NCI-H2227 (cell line): ENCODE data around the gene PYGM.
"Not testable (repeated sequence)": the region's sequence is repeated elsewhere in the genome, so short reads cannot be mapped to it uniquely, and the experiment has no call there.

ENCODE experiments used
- DNase-seq: peaks from one replicate; lab custom pipeline; 2025; ENCODE audit not compliant: unreplicated experiment; lab: John Stamatoyannopoulos, UW

PYGM gene

GRCh38 chr11:64718780-64719124 is 41.0 kb downstream of the PYGM start:
- DNase-seq, result no peak

- no peak for DNase-seq
These were observed 41.5 kb downstream of the PYGM start for GRCh38 chr11:64718084-64718779.

DNA sequence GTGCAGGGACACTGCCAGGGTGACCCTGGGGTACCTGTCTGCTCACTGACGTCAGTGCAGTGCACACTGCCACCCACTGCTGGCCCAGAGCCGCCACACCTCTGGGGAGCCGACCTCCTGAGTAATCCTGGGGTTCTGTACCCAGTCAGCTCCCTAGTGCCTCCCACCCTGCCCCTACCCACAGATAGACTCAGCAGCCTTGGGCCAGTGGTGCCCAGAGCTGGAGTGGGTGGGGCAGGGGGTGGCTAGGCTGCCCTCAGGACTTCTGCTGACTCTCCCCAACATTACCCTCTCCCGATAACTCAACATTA is 42.6 kb downstream of the PYGM start:
- DNase-seq, result no peak

DNA sequence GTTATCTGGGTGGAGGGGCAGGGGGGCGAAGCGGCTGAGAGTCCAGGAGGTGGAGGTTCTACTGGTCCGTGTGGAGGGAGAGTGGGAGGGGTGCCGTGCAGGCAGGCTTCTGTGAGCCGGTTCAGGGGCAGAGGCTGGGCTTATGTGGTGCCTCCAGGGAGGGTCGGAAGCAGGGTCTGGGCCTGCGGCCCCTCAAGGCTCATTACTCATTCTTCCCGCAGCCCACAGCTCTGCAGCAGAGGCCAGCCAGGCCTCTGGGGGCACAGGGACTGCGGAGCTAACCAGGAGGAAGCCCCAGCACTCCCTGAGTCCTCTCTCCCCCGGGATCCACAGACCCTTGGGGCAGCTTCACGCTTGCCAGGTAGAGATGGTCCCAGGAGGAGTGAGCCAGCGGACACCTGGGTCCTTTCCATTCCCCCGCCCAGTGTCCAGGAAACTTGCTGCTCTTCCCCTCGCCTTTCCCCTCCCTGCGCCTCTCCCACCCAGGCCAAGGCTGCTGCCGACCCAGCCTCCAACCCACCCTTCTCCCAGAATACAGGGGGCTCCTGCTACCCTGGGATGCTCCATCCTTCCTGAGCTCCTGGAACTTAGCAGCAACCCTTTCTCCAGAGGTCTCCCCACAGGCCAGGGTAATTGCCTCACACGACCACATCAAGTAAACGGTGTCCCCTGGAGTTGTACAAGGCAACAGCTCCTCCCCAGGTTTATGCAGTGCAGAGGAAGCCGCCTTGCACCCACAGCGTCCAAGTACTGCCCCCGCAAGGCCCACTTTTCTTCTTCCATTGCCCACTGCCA is 43.1 kb downstream of the PYGM start:
- DNase-seq, result no peak

GRCh38 chr11:64715756-64716472 is 43.9 kb downstream of the PYGM start:
- DNase-seq, result no peak

- no peak for DNase-seq
These were observed 44.7 kb downstream of the PYGM start for GRCh38 chr11:64715110-64715509.

DNA sequence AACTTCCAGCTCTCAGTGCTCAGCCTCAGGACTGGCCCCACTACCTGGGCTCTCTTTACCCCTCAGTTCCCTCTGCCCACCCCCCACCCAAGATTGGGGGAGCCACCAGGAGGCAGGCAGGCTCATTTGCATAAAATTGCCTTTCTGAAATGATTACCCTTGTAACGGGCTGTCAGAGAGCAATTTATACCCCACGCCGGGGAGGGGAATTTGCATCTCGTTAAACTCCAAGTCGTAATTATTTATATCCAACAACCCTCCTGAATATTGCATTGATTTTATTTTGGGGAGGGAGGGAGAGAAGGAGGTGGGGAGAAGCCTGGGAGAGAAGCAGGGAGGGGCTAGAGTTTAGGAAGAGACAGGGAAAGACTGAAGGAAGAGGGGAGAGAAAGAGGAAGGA is 45.1 kb downstream of the PYGM start:
- no peak for DNase-seq

DNA sequence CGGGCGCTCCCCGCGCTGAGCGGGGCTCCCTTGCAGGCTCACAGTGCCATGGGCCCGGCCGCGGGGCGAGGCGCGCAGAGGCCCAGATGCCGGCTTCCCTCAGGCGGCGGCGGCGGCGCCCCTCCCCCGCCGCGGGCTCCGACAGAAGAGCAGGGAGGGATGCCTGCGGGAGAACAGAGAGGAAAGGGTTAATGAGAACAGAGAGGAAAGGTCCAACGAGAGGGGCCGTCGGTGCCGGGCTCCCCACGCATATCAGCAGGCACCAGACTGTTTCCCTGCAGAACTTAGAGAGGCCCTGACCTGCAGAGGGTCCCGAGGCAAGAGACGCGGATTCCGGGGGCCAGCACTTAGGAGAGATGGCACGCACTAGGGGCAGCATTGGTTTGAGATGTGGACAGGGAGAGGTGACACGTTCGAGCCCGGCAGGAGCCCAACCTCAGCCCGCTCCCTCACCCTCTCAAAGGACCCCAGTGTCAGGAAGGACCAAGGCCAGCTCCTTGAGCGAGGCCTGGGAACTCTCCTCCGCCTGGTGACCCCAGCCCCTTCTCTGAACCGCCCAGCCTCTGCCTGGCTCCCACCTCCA is 45.9 kb downstream of the PYGM start:
- no peak for DNase-seq

GRCh38 chr11:64713016-64713707 is 46.6 kb downstream of the PYGM start:
- DNase-seq, result no peak

DNA sequence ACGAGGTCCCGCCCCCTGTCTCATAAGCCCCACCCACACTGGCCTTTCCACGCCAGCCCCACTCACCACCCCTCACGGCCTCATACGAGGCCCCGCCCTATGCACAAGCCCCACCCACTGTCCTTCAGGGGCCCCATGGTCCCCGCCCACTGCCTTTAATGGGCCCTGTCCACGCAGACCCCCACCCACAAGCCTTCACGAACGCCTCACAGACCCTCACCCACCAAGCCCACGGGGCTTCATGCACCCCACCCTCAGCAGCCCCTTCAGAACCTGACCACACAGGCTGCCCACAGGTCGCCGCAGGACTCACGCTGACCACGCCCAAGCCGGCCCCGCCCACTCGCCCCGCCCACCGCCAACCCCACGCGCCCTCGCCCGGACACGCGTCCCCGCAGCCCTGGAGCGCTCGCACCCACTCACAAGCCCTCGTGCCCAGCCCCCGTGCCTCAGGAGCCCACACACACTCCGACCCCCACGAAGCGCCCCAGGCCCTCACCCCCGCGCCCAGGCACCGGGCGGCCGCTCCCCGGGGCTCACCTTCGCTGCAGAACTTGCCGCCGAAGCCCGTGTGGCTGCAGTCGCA is 47.3 kb downstream of the PYGM start:
- DNase-seq, result no peak

DNA sequence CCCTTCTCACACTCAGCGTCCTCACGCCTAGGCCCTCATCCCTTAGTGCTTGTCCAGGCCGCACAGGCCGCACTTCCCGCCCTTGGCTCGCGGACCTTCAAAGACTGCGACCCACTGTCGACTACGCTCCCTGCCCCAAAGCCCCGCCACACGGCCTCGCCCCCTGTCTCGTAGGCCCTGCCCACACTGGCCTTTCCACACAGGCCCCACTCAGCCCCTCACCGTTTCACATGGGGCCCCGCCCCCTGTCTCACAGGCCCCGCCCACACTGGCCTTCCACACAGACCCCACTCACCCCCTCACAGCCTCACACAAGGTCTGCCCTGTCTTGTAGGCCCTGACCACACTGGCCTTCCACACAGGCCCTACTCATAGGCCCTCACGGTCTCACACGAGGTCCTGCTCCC is 47.8 kb downstream of the PYGM start:
- no peak for DNase-seq

GRCh38 chr11:64711138-64711955 is 48.4 kb downstream of the PYGM start:
- no peak for DNase-seq

GRCh38 chr11:64710418-64711137 is 49.2 kb downstream of the PYGM start:
- no peak for DNase-seq

DNA sequence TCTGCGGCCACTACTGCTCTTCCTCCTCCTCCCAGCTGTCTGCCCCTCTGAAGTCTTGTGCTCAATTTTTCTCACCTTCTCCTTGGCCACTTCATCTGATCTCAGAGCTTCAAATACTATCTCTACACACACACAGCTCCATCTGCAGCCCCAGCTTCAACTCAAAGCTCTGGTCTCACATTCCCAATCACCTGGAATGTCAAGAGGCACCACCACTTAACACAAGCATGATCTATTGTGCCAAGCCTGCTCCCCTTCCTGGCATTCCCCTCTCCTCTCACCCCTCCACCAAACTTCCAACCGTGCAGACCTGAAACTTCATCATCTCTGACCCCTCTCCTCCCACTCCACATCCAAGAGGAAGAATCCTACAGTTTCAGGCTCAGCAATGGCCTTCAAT is 54.3 kb downstream of the PYGM start:
- DNase-seq, result no peak

- no peak for DNase-seq
These were observed 56.7 kb downstream of the PYGM start for GRCh38 chr11:64703048-64703447.

GRCh38 chr11:64701956-64702355 is 57.8 kb downstream of the PYGM start:
- DNase-seq, result not testable (repeated sequence)

- no peak for DNase-seq
These were observed 61.3 kb downstream of the PYGM start for GRCh38 chr11:64698427-64698826.

DNA sequence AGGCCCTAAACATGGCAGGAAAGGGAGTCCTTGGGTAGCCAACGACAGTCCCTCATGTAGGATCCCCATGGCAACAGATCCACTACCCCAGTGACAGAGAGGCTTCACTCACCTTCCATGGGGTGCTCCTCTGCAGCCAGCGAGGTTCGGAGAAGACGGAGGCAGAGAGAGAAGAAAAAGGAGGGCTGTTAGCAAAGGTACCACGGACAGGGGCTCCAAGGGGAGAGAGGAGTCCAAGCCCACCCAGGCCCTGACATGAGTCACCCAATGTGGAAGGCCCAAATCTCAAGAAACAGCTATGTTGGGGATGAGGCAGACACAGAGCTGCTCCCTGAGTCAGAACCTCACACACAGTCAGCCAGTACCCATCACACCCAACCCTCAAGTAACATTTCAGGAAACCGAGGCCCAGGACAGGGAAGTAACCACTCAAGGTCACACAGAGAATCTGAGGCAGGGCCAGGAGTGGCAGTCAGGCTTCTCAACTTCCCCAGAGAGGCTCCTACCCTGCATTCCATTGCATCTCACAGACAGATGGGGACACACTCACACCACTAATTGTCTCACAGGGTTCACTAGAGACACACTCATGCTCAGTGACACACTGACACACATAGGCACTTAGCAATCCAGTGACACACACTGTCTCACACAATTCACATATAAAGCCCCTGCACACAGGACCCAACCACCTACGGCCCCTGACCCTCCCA is 62.0 kb downstream of the PYGM start:
- DNase-seq, result no peak
